BLaER1 (cell line): ENCODE measurements around the gene ZBTB46.

Experiments
- H3K27ac ChIP-seq: shearing (Covaris generic); formaldehyde crosslinking; 2 replicates; pipeline ENCODE4 v1.8.1; 2022
- H3K27me3 ChIP-seq: shearing (Covaris generic); formaldehyde crosslinking; 2 replicates; pipeline ENCODE4 v1.8.1; 2022
- H3K36me3 ChIP-seq: shearing (Covaris generic); formaldehyde crosslinking; 2 replicates; pipeline ENCODE4 v1.8.1; 2022
- H3K4me1 ChIP-seq: shearing (Covaris generic); formaldehyde crosslinking; 2 replicates; pipeline ENCODE4 v1.8.1; 2022
- H3K4me2 ChIP-seq: shearing (Covaris generic); formaldehyde crosslinking; 2 replicates; pipeline ENCODE4 v1.8.1; 2022
- H3K4me3 ChIP-seq: shearing (Covaris generic); formaldehyde crosslinking; 2 replicates; pipeline ENCODE4 v1.8.1; 2022
- H3K9ac ChIP-seq: shearing (Covaris generic); formaldehyde crosslinking; 2 replicates; pipeline ENCODE4 v1.8.1; 2022
- H3K9me3 ChIP-seq: shearing (Covaris generic); formaldehyde crosslinking; 2 replicates; pipeline ENCODE4 v1.8.1; 2022
- H4K20me1 ChIP-seq: shearing (Covaris generic); formaldehyde crosslinking; 2 replicates; pipeline ENCODE4 v1.8.1; 2022
- Cebpa-rat ChIP-seq: shearing (Covaris generic); IDR thresholded peaks from 2 replicates; pipeline ENCODE4 v1.8.1; 2022

Gene ZBTB46

GRCh38 chr20:63744574-63745423, 86.3 kb downstream of the ZBTB46 start:
- H3K27ac ChIP-seq: no peak overlapping the region
- H4K20me1 ChIP-seq: 0 out of 2 replicates have a peak, but pooled peaks cover 11% of the 10 kb centered on the region
- H3K27me3 ChIP-seq: no peaks in the 10 kb centered on the region
- no peak overlapping the region for H3K4me2 ChIP-seq
- TF ChIP-seq Cebpa-rat: no peak
- H3K4me3 ChIP-seq: no peak overlapping the region
- H3K9me3 ChIP-seq: no peaks in the 10 kb centered on the region
- peaks cover 60% of the 10 kb centered on the region for H3K4me1 ChIP-seq
- H3K9ac ChIP-seq: 0 out of 2 replicates have a peak overlapping the region, but pooled peaks have one; percentile 8
- peaks cover 24% of the 10 kb centered on the region for H3K36me3 ChIP-seq

GRCh38 chr20:63744158-63744557, 86.9 kb downstream of the ZBTB46 start:
- Histone ChIP-seq H3K27ac (no peak overlapping the region), H3K9me3 (no peaks in the 10 kb centered on the region), H3K9ac (no peak overlapping the region), H3K27me3 (no peaks in the 10 kb centered on the region), H3K36me3 (peaks cover 24% of the 10 kb centered on the region), H4K20me1 (peaks cover 12% of the 10 kb centered on the region), H3K4me2 (no peak overlapping the region), H3K4me3 (no peak overlapping the region), H3K4me1 (peaks cover 55% of the 10 kb centered on the region)
- TF ChIP-seq Cebpa-rat: no peak

GRCh38 chr20:63743210-63743970, 87.7 kb downstream of the ZBTB46 start:
- Histone ChIP-seq H3K27ac (no peak overlapping the region), H3K9ac (no peak overlapping the region), H3K27me3 (no peaks in the 10 kb centered on the region), H3K4me3 (no peak overlapping the region), H3K36me3 (peaks cover 24% of the 10 kb centered on the region), H3K9me3 (no peaks in the 10 kb centered on the region), H4K20me1 (peaks cover 20% of the 10 kb centered on the region), H3K4me1 (peaks cover 55% of the 10 kb centered on the region), H3K4me2 (no peak overlapping the region)
- no peak for TF ChIP-seq Cebpa-rat

GRCh38 chr20:63742381-63743024, 88.6 kb downstream of the ZBTB46 start:
- H3K4me3 ChIP-seq: no peak overlapping the region
- no peak overlapping the region for H3K4me2 ChIP-seq
- H3K36me3 ChIP-seq: peaks cover 24% of the 10 kb centered on the region
- peaks cover 51% of the 10 kb centered on the region for H3K4me1 ChIP-seq
- H3K27ac ChIP-seq: no peak overlapping the region
- no peaks in the 10 kb centered on the region for H3K27me3 ChIP-seq
- peaks cover 24% of the 10 kb centered on the region for H4K20me1 ChIP-seq
- no peaks in the 10 kb centered on the region for H3K9me3 ChIP-seq
- TF ChIP-seq Cebpa-rat: no peak
- no peak overlapping the region for H3K9ac ChIP-seq

- peaks cover 24% of the 10 kb centered on the region for H3K36me3 ChIP-seq
- peak overlapping the region; percentile 80 for H3K9ac ChIP-seq
- peak overlapping the region; percentile 91 for H3K4me2 ChIP-seq
- peaks cover 54% of the 10 kb centered on the region for H3K4me1 ChIP-seq
- no peak for TF ChIP-seq Cebpa-rat
- no peaks in the 10 kb centered on the region for H3K27me3 ChIP-seq
- H3K4me3 ChIP-seq: no peak overlapping the region
- H3K27ac ChIP-seq: peak overlapping the region; percentile 81; the same call in 1 of the 2 replicates
- peaks cover 24% of the 10 kb centered on the region for H4K20me1 ChIP-seq
- H3K9me3 ChIP-seq: no peaks in the 10 kb centered on the region
Observed at GRCh38 chr20:63741676-63742380, 89.2 kb downstream of the ZBTB46 start.

GRCh38 chr20:63741354-63741675, 89.7 kb downstream of the ZBTB46 start:
- Histone ChIP-seq H3K4me1 (peaks cover 54% of the 10 kb centered on the region), H3K9me3 (no peaks in the 10 kb centered on the region), H4K20me1 (peaks cover 24% of the 10 kb centered on the region), H3K27ac (peak overlapping the region; percentile 81; the same call in 1 of the 2 replicates), H3K9ac (peak overlapping the region; percentile 80), H3K4me2 (peak overlapping the region; percentile 91), H3K36me3 (peaks cover 24% of the 10 kb centered on the region), H3K4me3 (peak overlapping the region; percentile 77), H3K27me3 (no peaks in the 10 kb centered on the region)
- no peak for TF ChIP-seq Cebpa-rat

GRCh38 chr20:63740627-63741353, 90.3 kb downstream of the ZBTB46 start:
- Histone ChIP-seq H3K36me3 (peaks cover 24% of the 10 kb centered on the region), H3K27ac (peak overlapping the region; percentile 81), H3K9ac (peak overlapping the region; percentile 80), H3K4me2 (peak overlapping the region; percentile 91), H3K27me3 (no peaks in the 10 kb centered on the region), H3K4me1 (peaks cover 54% of the 10 kb centered on the region), H3K4me3 (peak overlapping the region; percentile 77), H3K9me3 (no peaks in the 10 kb centered on the region), H4K20me1 (peaks cover 28% of the 10 kb centered on the region)
- TF ChIP-seq Cebpa-rat: peak; percentile 93

- Histone ChIP-seq H3K4me1 (peaks cover 60% of the 10 kb centered on the region), H3K9ac (peak overlapping the region; percentile 80), H3K4me2 (peak overlapping the region; percentile 91), H3K27ac (peak overlapping the region; percentile 81), H3K27me3 (no peaks in the 10 kb centered on the region), H3K36me3 (peaks cover 29% of the 10 kb centered on the region), H4K20me1 (peaks cover 34% of the 10 kb centered on the region), H3K4me3 (peak overlapping the region; percentile 77), H3K9me3 (no peaks in the 10 kb centered on the region)
- TF ChIP-seq Cebpa-rat: no peak
Observed at GRCh38 chr20:63740070-63740626, 90.9 kb downstream of the ZBTB46 start.
